ENCODE results near the gene TRMT11. TPM values are rescaled to one million over a fixed set of nuclear protein-coding genes. Genes with fewer than 3 reads are reported as not detected.
A peak's percentile ranks its signal among the peaks of the same experiment; 100 is the strongest.

TRMT11 gene
- total and polyA plus RNA-seq, 9 of the 15 experiments (the other 6 are each of a cell fraction or from before 2014, with no cell fraction given): 38.8 to 88.0 (median 59.8) TPM

GRCh38 chr6:126054258-126054702 is 67.9 kb downstream of the TRMT11 start (continued):
- TF ChIP-seq CTCFL (IDR thresholded peaks at IDR 0.05; ENCODE audit: borderline replicate concordance, insufficient read depth, low read depth, low read length, poor library complexity, severe bottlenecking) (no peak), MEIS2 (IDR thresholded peaks at IDR 0.05; ENCODE audit: partially characterized antibody) (peak; percentile 95), SIN3B (IDR thresholded peaks at IDR 0.05; ENCODE audit: low read depth) (no peak), ZC3H8 (IDR thresholded peaks at IDR 0.05) (no peak), DACH1 (IDR thresholded peaks at IDR 0.05; ENCODE audit: partially characterized antibody) (no peak), ZNF77 (CRISPR knock-in tag; IDR thresholded peaks at IDR 0.05) (no peak), SIX5 (IDR thresholded peaks at IDR 0.05; ENCODE audit: borderline replicate concordance in 1 of 2, insufficient read depth in 1 of 2, low read depth in 1 of 2, low read length in 2 of 2) (no peak), ZNF24 (IDR thresholded peaks at IDR 0.05) (no peak), AFF1 (IDR thresholded peaks at IDR 0.05; ENCODE audit: low read depth in 1 of 2, partially characterized antibody in 2 of 2) (no peak), NBN (IDR thresholded peaks at IDR 0.05; ENCODE audit: low read depth) (peak; percentile 73; the same call in 1 of the 2 replicates), CREB1 (IDR thresholded peaks at IDR 0.05) (no peak), CREB1 (CRISPR knock-in tag; IDR thresholded peaks at IDR 0.05) (no peak), CBFB (CRISPR knock-in tag; IDR thresholded peaks at IDR 0.05) (no peak), HDAC8 (tag; IDR thresholded peaks at IDR 0.05) (no peak), MBD1 (CRISPR knock-in tag; IDR thresholded peaks at IDR 0.05) (no peak), PCBP2 (IDR thresholded peaks at IDR 0.05; ENCODE audit: low read depth, low read length, poor library complexity, severe bottlenecking) (no peak), E2F4 (CRISPR knock-in tag; IDR thresholded peaks at IDR 0.05; ENCODE audit: low read depth) (no peak), CBX8 (IDR thresholded peaks at IDR 0.05; ENCODE audit: borderline replicate concordance, extremely low read depth, low read depth, low read length, poor library complexity, severe bottlenecking) (no peak), GABPA (tag; conservative IDR thresholded peaks at IDR 0.05; ENCODE audit: low read depth) (no peak), ZBTB17 (CRISPR knock-in tag; IDR thresholded peaks at IDR 0.05) (peak; percentile 62)

All from K562 (cell line).